ENCODE results near the gene TREH. TPM values are rescaled to one million over a fixed set of nuclear protein-coding genes. Genes with fewer than 3 reads are reported as not detected.

TREH gene
- total and polyA plus RNA-seq, 2 of the 8 experiments (the other 6 are each of a cell fraction or from before 2014, with no cell fraction given): 0.03 TPM; not detected in 1

- TF ChIP-seq JUN (IDR thresholded peaks at IDR 0.05; ENCODE audit: low read depth, low read length) (no peak), RFX5 (IDR thresholded peaks at IDR 0.05; ENCODE audit: borderline replicate concordance, low read depth, low read length) (no peak), KDM4A (IDR thresholded peaks at IDR 0.05; ENCODE audit: low read depth, low read length, severe bottlenecking) (peak; percentile 33), CHD7 (IDR thresholded peaks at IDR 0.05; ENCODE audit: insufficient replicate concordance, low read length) (no peak), HDAC6 (IDR thresholded peaks at IDR 0.05; ENCODE audit: low read depth, low read length) (no peak), EP300 (IDR thresholded peaks at IDR 0.05; ENCODE audit: borderline replicate concordance in 1 of 2, low read depth in 2 of 2, low read length in 2 of 2) (no peak), CEBPB (IDR thresholded peaks at IDR 0.05; ENCODE audit: low read depth, low read length) (no peak), TCF12 (IDR thresholded peaks at IDR 0.05; ENCODE audit: low read depth, low read length) (no peak), TBP (IDR thresholded peaks at IDR 0.05; ENCODE audit: low read depth, low read length) (0 out of 2 replicates have a peak, but pooled peaks have one; percentile 3), POLR2A (IDR thresholded peaks at IDR 0.05; ENCODE audit: control extremely low read depth in 1 of 2, low read depth in 2 of 2, low read length in 2 of 2) (peak; percentile 26 to 65; a peak in 2 of 3 replicates), PHF8 (conservative IDR thresholded peaks at IDR 0.05; ENCODE audit: low read depth, low read length) (0 out of 2 replicates have a peak, but pooled peaks have one; percentile 16), TEAD4 (IDR thresholded peaks at IDR 0.05; ENCODE audit: low read depth, low read length) (no peak)
These were observed 44.2 kb downstream of the TREH start (continued) for GRCh38 chr11:118635237-118635591.
